K562 (cell line): ENCODE measurements around the gene CDIPT. TPM values are rescaled to one million over a fixed set of nuclear protein-coding genes. Genes with fewer than 3 reads are reported as not detected.

Experiments used
- ATAC-seq: fragments of 200-7000 bp; cut with Tn5 transposase; 3 replicates; pipeline ENCODE4 v1.9.1; 2020; ENCODE audit warnings: moderate library complexity
- BruUV-seq: library from RNA; stranded (reverse); fragments of 400-500 nt; replicated peaks from 2 replicates; lab custom pipeline; 2021; lab: Mats Ljungman, UMichigan
- CTCF ChIA-PET: fragments of 300-600 bp; formaldehyde crosslinking; extraction: SDS; loops from one replicate; lab custom pipeline; 2021; ENCODE audit warnings: low intra/inter-chr PET ratio; lab: Yijun Ruan, JAX
- POLR2A ChIA-PET: fragments of 300-600, 350-650 bp; sonication (Branson Sonifier 250); formaldehyde crosslinking; extraction: SDS; loops from one replicate; lab custom pipeline; 2021; ENCODE audit warnings: antibody characterized with exemption, inconsistent platforms; lab: Yijun Ruan, JAX
- DNase-seq, 4 experiments: peaks; one replicate each; pipeline versions ENCODE4 v3.0.0 to v3.0.0-alpha.2; 2011 to 2018; ENCODE audit warnings: low spot score in 3 of 4, mixed read lengths in 3 of 4; ENCODE audit errors: extremely low read depth in 1 of 4
- FAIRE-seq: peaks from 2 replicates; lab custom pipeline; 2011; peaks lifted over from hg19 to GRCh38; lab: Jason Lieb, UNC
- H2AFZ ChIP-seq: 2 replicates; pipeline ENCODE4 v1.6.0; 2011; ENCODE audit warnings: low read depth, low read length, control low read depth, inconsistent platforms
- H3K27ac ChIP-seq: fragments of 200-600 bp; 3 replicates; pipeline ENCODE4 v1.8.0; 2011; ENCODE audit warnings: low read depth, mild to moderate bottlenecking, control low read depth, inconsistent platforms, low read length, moderate library complexity, mixed read lengths; ENCODE audit errors: extremely low read depth
- H3K27me3 ChIP-seq, 2 experiments: fragments of 300-600 bp in 1 of 2; 2 replicates in 1 of 2; 3 replicates in 1 of 2; pipeline versions ENCODE4 v1.6.0 to v1.8.0; 2011; ENCODE audit warnings: inconsistent platforms in 2 of 2, low read length in 2 of 2, mild to moderate bottlenecking in 1 of 2, mixed read lengths in 1 of 2, moderate library complexity in 1 of 2; ENCODE audit not compliant: control insufficient read depth in 2 of 2, insufficient read depth in 2 of 2
- H3K36me3 ChIP-seq: fragments of 300-600 bp; 3 replicates; pipeline ENCODE4 v1.8.0; 2011; ENCODE audit warnings: mild to moderate bottlenecking, low read length, inconsistent platforms; ENCODE audit not compliant: control insufficient read depth, insufficient read depth
- H3K4me1 ChIP-seq, 2 experiments: fragments of 200-600 bp in 1 of 2; replicated peaks in 1 of 2; 2 replicates in 1 of 2; 3 replicates in 1 of 2; pipeline versions ENCODE4 v1.5.1 to v1.8.0; 2011; ENCODE audit warnings: inconsistent platforms in 2 of 2, low read length in 2 of 2, mild to moderate bottlenecking in 1 of 2, mixed read lengths in 1 of 2, moderate library complexity in 1 of 2; ENCODE audit not compliant: control insufficient read depth in 2 of 2, insufficient read depth in 2 of 2
- H3K4me2 ChIP-seq: 2 replicates; pipeline ENCODE4 v1.6.1; 2011; ENCODE audit warnings: low read length, control low read depth, inconsistent platforms, mixed read lengths; ENCODE audit not compliant: insufficient read depth
- H3K4me3 ChIP-seq: fragments of 200-600 bp; sonication (generic), shearing (Covaris generic); 2 replicates; pipeline ENCODE4 v1.5.1; 2016; ENCODE audit warnings: control low read depth, inconsistent platforms
- H3K79me2 ChIP-seq: fragments of 200-600 bp; 3 replicates; pipeline ENCODE4 v1.8.0; 2011; ENCODE audit warnings: low read length, inconsistent platforms; ENCODE audit not compliant: control insufficient read depth, insufficient read depth
- H3K9ac ChIP-seq, 2 experiments: 2 replicates each; pipeline versions ENCODE4 v1.6.0 to v1.6.1; 2011; ENCODE audit warnings: low read depth in 2 of 2, low read length in 2 of 2, control low read depth in 1 of 2, inconsistent platforms in 1 of 2, mild to moderate bottlenecking in 1 of 2, mixed read lengths in 1 of 2; ENCODE audit not compliant: insufficient read depth in 1 of 2
- H3K9me1 ChIP-seq: one replicate; pipeline ENCODE4 v1.6.0; 2011; ENCODE audit warnings: inconsistent platforms, mild to moderate bottlenecking, low read length, moderate library complexity; ENCODE audit not compliant: control insufficient read depth, insufficient read depth
- H3K9me3 ChIP-seq: replicated peaks from 2 replicates; pipeline ENCODE4 v1.5.1; 2011; ENCODE audit warnings: low read depth, low read length, inconsistent platforms; ENCODE audit not compliant: control insufficient read depth, insufficient read depth
- H4K20me1 ChIP-seq: replicated peaks from 2 replicates; pipeline ENCODE4 v1.6.1; 2011; ENCODE audit warnings: low read length, inconsistent platforms, mixed read lengths; ENCODE audit not compliant: control insufficient read depth, insufficient read depth
- CBX3 ChIP-seq, 2 experiments: IDR thresholded peaks; 1 replicate in 1 of 2; 2 replicates in 1 of 2; pipeline ENCODE4 v1.6.1; 2012; ENCODE audit warnings: inconsistent platforms in 2 of 2, low read length in 2 of 2, borderline replicate concordance in 1 of 2, control low read depth in 1 of 2
- ELF2 ChIP-seq: fragments of 250-450 bp; sonication (Bioruptor Pico); IDR thresholded peaks from 2 replicates; pipeline ENCODE4 v1.5.0; 2021; ENCODE audit warnings: mild to moderate bottlenecking
- ESRRA ChIP-seq: fragments of 450-650 bp; IDR thresholded peaks from 2 replicates; pipeline ENCODE4 v1.6.1; 2014; ENCODE audit warnings: low read depth, mild to moderate bottlenecking, moderate library complexity, borderline replicate concordance
- ESRRB ChIP-seq: fragments of 250-450 bp; sonication (Bioruptor Pico); IDR thresholded peaks from 2 replicates; pipeline ENCODE4 v1.5.0; 2020; ENCODE audit warnings: mild to moderate bottlenecking, moderate library complexity, borderline replicate concordance
- FOXK1 ChIP-seq: sonication (generic); formaldehyde crosslinking; IDR thresholded peaks from 2 replicates; pipeline ENCODE4 v1.8.0; 2022; ENCODE audit warnings: missing genetic modification reagents, mild to moderate bottlenecking, borderline replicate concordance
- GABPB1 ChIP-seq: sonication (generic); formaldehyde crosslinking; IDR thresholded peaks from 2 replicates; pipeline ENCODE4 v1.8.0; 2022; ENCODE audit warnings: mild to moderate bottlenecking, missing genetic modification reagents
- HSF4 ChIP-seq: fragments of 250-450 bp; sonication (Bioruptor Pico); IDR thresholded peaks from 2 replicates; pipeline ENCODE4 v2.1.2; 2022; ENCODE audit warnings: mild to moderate bottlenecking, moderate library complexity, borderline replicate concordance
- PHF8 ChIP-seq: fragments of 200-600 bp; sonication (generic); IDR thresholded peaks from 2 replicates; pipeline ENCODE4 v1.6.1; 2012; ENCODE audit warnings: mixed run types, mild to moderate bottlenecking, inconsistent platforms, low read length, moderate library complexity, borderline replicate concordance
- POLR2G ChIP-seq: fragments of 200-400 bp; formaldehyde crosslinking; IDR thresholded peaks from 2 replicates; pipeline ENCODE4 v1.6.1; 2017; ENCODE audit warnings: low read depth, mild to moderate bottlenecking, antibody characterized with exemption, low read length, moderate library complexity
- RAD21 ChIP-seq, 2 experiments: fragments of 250-450 bp in 1 of 2; fragments of 450-650 bp in 1 of 2; sonication (Bioruptor Pico) in 1 of 2; formaldehyde crosslinking in 1 of 2; IDR thresholded peaks in 1 of 2; conservative IDR thresholded peaks in 1 of 2; 2 replicates each; pipeline versions ENCODE4 v1.4.0 to v1.8.0; 2020 to 2022; ENCODE audit warnings: mild to moderate bottlenecking in 2 of 2, moderate library complexity in 1 of 2
- ZC3H4 ChIP-seq: sonication (generic); formaldehyde crosslinking; IDR thresholded peaks from 2 replicates; pipeline ENCODE4 v1.9.0; 2021; ENCODE audit warnings: missing genetic modification reagents, borderline replicate concordance
- ZNF263 ChIP-seq: sonication (generic); formaldehyde crosslinking; IDR thresholded peaks from 2 replicates; pipeline ENCODE4 v1.8.0; 2022; ENCODE audit warnings: mild to moderate bottlenecking, missing genetic modification reagents, borderline replicate concordance
- ZZZ3 ChIP-seq: fragments of 450-650 bp; IDR thresholded peaks from 2 replicates; pipeline ENCODE4 v1.6.1; 2016; ENCODE audit warnings: antibody characterized with exemption, mild to moderate bottlenecking, moderate library complexity
- WGBS: fragments of 100-300 bp; shearing (Covaris generic); methylation state at CpG from one replicate; pipeline ENCODE4 v1.1.6; 2016; ENCODE audit warnings: low coverage, mixed read lengths; ENCODE audit not compliant: insufficient coverage; ENCODE audit errors: missing lambda C conversion rate; 5-methylcytosine and 5-hydroxymethylcytosine counted together
- in situ Hi-C: fragments of 300-500 bp; cut with MboI; formaldehyde crosslinking; loops from 4 replicates; pipeline ENCODE4 v1.15.0; 2018; ENCODE audit warnings: inconsistent platforms, mixed read lengths
- intact Hi-C: fragments of 100-400 bp; cut with micrococcal nuclease; formaldehyde crosslinking; loops from 2 replicates; pipeline ENCODE4 v1.14.2; 2022
- polyA plus RNA-seq, 8 experiments: library from polyadenylated mRNA; depleted of rRNA in 4 of 8; stranded (reverse) in 5 of 8; unstranded in 3 of 8; fragments of >200 nt; fragmentation: Nextera tagmentation in 2 of 8; fragmentation: Illumina TruSeq in 1 of 8; extraction: Ambion mirVana in 2 of 8; extraction: Trizol in 1 of 8; gene quantifications; 2 replicates each; pipeline versions ENCODE4 v1.2.1 to v1.2.3, GENCODE V29; 2011 to 2014; ENCODE audit warnings: inconsistent platforms in 1 of 8, missing spikeins in 1 of 8
- total RNA-seq, 7 experiments: library from RNA; depleted of rRNA in 6 of 7; stranded (reverse); fragments of >200 nt in 6 of 7; fragmentation: Illumina TruSeq in 2 of 7; extraction: Trizol in 2 of 7; gene quantifications; 2 replicates each; pipeline versions ENCODE4 v1.2.1 to v1.2.3, GENCODE V29; 2011 to 2021; ENCODE audit warnings: low replicate concordance in 1 of 7
- TF ChIP-seq, protein P1 (sequence below): fragments of 250-450 bp; sonication (Bioruptor Pico); IDR thresholded peaks from 2 replicates; pipeline ENCODE4 v1.8.0; 2022; ENCODE audit warnings: moderate library complexity, mild to moderate bottlenecking, inconsistent platforms
- TF ChIP-seq, protein P2 (sequence below), 3 experiments: IDR thresholded peaks in 2 of 3; conservative IDR thresholded peaks in 1 of 3; 2 replicates each; pipeline ENCODE4 v1.5.1; 2011 to 2012; ENCODE audit warnings: low read length in 3 of 3, mild to moderate bottlenecking in 3 of 3, control low read depth in 2 of 3, improper control_type of control experiment in 1 of 3, inconsistent platforms in 1 of 3, low read depth in 1 of 3, mixed read lengths in 1 of 3, moderate library complexity in 1 of 3; ENCODE audit not compliant: insufficient read depth in 2 of 3

The CDIPT gene
- total and polyA plus RNA-seq, 9 of the 15 experiments (the other 6 are each of a cell fraction or from before 2014, with no cell fraction given): 1.3 to 37.0 (median 23.0) TPM

DNA sequence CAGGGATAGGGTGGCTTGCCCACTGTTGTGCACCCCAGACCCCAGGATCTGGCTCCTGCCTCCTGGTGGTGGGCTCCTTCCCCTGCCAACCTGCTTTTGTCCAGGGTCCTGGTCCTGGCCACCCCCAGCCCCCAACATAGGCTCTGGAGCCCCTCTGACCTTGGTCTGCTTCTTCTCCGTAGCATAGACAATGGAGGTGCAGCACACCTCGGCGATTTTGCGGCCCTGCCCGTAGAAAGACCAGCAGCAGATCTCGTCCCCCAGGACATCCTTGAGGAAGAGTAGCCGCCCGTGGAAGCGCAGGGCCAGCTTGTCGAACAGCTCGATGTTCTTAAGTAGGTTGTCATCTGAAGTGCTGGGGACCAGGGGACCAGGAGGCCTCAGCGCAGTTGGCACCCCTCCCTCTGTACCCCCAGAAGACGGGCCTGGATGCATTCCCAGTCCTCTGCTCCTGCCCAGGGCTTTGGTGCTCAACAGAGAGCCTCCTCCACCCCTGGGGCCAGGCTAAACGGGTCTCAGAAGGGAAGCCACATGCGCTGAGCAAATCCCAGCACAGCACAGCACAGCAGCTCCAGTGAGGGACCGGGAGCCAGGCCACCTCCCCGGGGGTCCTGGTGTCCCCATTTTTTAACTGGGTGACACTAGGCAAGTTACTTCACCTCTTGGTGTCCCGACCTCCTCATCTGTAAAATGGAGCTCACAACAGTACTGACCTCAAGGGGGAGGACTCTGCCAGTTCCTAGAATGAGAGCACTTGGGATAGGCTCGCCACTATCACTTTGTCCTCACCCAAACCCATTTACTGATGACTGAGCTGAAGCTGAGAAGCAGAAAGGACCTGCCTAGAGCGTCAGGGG, 48.0 kb upstream of the CDIPT start:
- POLR2A ChIA-PET: interaction anchor here (0.6 to 1.2 kb wide), 3 partner anchors 9 to 15 kb away, joined by 3 to 5 read pairs (median 4); partner anchors contain the start of gene KCTD13
- in situ Hi-C loops: no loop called here
- TF ChIP-seq PHF8 (no peak), GABPB1 (CRISPR knock-in tag) (no peak), HSF4 (CRISPR knock-in tag) (no peak), ESRRB (CRISPR knock-in tag) (no peak), FOXK1 (no peak), POLR2G (peak; percentile 38; the same call in 1 of the 2 replicates), ZC3H4 (CRISPR knock-in tag) (no peak), ESRRA (peak; percentile 80), ZNF263 (CRISPR knock-in tag) (peak; percentile 70), CBX3 (IDR thresholded peaks at IDR 0.05; ENCODE audit: borderline replicate concordance in 1 of 2, low read length in 2 of 2) (no peak), ZZZ3 (no peak), ELF2 (CRISPR knock-in tag) (no peak), RAD21 (CRISPR knock-in tag; conservative IDR thresholded peaks at IDR 0.05 in 1 of 2, IDR thresholded peaks at IDR 0.05 in 1 of 2) (peak in 1 of 2 experiments; percentile 40; a peak in 2 of 4 replicates)
- TF ChIP-seq, protein P1, sequence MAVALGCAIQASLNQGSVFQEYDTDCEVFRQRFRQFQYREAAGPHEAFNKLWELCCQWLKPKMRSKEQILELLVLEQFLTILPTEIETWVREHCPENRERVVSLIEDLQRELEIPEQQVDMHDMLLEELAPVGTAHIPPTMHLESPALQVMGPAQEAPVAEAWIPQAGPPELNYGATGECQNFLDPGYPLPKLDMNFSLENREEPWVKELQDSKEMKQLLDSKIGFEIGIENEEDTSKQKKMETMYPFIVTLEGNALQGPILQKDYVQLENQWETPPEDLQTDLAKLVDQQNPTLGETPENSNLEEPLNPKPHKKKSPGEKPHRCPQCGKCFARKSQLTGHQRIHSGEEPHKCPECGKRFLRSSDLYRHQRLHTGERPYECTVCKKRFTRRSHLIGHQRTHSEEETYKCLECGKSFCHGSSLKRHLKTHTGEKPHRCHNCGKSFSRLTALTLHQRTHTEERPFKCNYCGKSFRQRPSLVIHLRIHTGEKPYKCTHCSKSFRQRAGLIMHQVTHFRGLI: no peak
- TF ChIP-seq, protein P2, sequence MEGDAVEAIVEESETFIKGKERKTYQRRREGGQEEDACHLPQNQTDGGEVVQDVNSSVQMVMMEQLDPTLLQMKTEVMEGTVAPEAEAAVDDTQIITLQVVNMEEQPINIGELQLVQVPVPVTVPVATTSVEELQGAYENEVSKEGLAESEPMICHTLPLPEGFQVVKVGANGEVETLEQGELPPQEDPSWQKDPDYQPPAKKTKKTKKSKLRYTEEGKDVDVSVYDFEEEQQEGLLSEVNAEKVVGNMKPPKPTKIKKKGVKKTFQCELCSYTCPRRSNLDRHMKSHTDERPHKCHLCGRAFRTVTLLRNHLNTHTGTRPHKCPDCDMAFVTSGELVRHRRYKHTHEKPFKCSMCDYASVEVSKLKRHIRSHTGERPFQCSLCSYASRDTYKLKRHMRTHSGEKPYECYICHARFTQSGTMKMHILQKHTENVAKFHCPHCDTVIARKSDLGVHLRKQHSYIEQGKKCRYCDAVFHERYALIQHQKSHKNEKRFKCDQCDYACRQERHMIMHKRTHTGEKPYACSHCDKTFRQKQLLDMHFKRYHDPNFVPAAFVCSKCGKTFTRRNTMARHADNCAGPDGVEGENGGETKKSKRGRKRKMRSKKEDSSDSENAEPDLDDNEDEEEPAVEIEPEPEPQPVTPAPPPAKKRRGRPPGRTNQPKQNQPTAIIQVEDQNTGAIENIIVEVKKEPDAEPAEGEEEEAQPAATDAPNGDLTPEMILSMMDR (IDR thresholded peaks at IDR 0.05 in 2 of 3, conservative IDR thresholded peaks at IDR 0.05 in 1 of 3; ENCODE audit: insufficient read depth in 2 of 3, low read depth in 1 of 3, low read length in 3 of 3): peak in 1 of 3 experiments; percentile 40; a peak in 2 of 6 replicates

More for the DNA sequence above, 48.0 kb upstream of the CDIPT start:
- WGBS: 68% methylated on average over 19 of the region's 20 CpGs
- Histone ChIP-seq H3K27ac (no peak overlapping the region), H3K36me3 (peaks cover 8% of the 10 kb centered on the region; the same call in 1 of the 3 replicates), H3K9me3 (no peaks in the 10 kb centered on the region), H2AFZ (no peak overlapping the region), H3K9me1 (no peaks in the 10 kb centered on the region), H4K20me1 (no peaks in the 10 kb centered on the region), H3K27me3 (no peaks in the 10 kb centered on the region), H3K79me2 (no peaks in the 10 kb centered on the region), H3K9ac (peak overlapping the region in 1 of 2 experiments; percentile 68; a peak in 2 of 4 replicates), H3K4me1 (peaks cover 0 to 16% of the 10 kb centered on the region in 2 experiments; a peak in 2 of 5 replicates), H3K4me3 (no peak overlapping the region), H3K4me2 (no peak overlapping the region)
- CTCF ChIA-PET: interaction anchor here (0.6 kb wide), 1 partner anchor 108 kb away, joined by 4 read pairs; no protein-coding TSS in a partner anchor
- DNase-seq (peak in 1 of 4 experiments; percentile 28), FAIRE-seq (no peak), ATAC-seq (peak; percentile 69)
- intact Hi-C loops: no loop called here
- BruUV-seq: no TSS peak
